GM10847 (cell line): ENCODE measurements around the gene MAML1.

Experiments
- POLR2A ChIP-seq: IDR thresholded peaks from 2 replicates; pipeline ENCODE4 v1.6.1; 2011; ENCODE audit not compliant: insufficient read length; ENCODE audit errors: extremely low read depth

MAML1 gene

GRCh38 chr5:179763215-179763945 lies 30.8 kb downstream of the MAML1 start:
- TF ChIP-seq POLR2A, result no peak

GRCh38 chr5:179764056-179764455 lies 31.4 kb downstream of the MAML1 start:
- TF ChIP-seq POLR2A, result no peak

- TF ChIP-seq POLR2A, result no peak
These were observed 32.8 kb downstream of the MAML1 start for GRCh38 chr5:179765400-179765799.

GRCh38 chr5:179766021-179766725 lies 33.6 kb downstream of the MAML1 start:
- no peak for TF ChIP-seq POLR2A

GRCh38 chr5:179766726-179767455 lies 34.3 kb downstream of the MAML1 start:
- no peak for TF ChIP-seq POLR2A

- no peak for TF ChIP-seq POLR2A
These were observed 35.0 kb downstream of the MAML1 start for GRCh38 chr5:179767496-179768100.

GRCh38 chr5:179768326-179769085 lies 35.9 kb downstream of the MAML1 start:
- no peak for TF ChIP-seq POLR2A

- no peak for TF ChIP-seq POLR2A
These were observed 36.6 kb downstream of the MAML1 start for GRCh38 chr5:179769271-179769670.

GRCh38 chr5:179769796-179770195 lies 37.2 kb downstream of the MAML1 start:
- TF ChIP-seq POLR2A, result no peak

- TF ChIP-seq POLR2A, result no peak
These were observed 38.8 kb downstream of the MAML1 start for GRCh38 chr5:179771311-179771895.

GRCh38 chr5:179772351-179772750 lies 39.7 kb downstream of the MAML1 start:
- no peak for TF ChIP-seq POLR2A

- no peak for TF ChIP-seq POLR2A
These were observed 41.0 kb downstream of the MAML1 start for GRCh38 chr5:179773686-179774040.

GRCh38 chr5:179774442-179774841 lies 41.8 kb downstream of the MAML1 start:
- no peak for TF ChIP-seq POLR2A

GRCh38 chr5:179776411-179776938 lies 43.9 kb downstream of the MAML1 start:
- no peak for TF ChIP-seq POLR2A

GRCh38 chr5:179777456-179777855 lies 44.8 kb downstream of the MAML1 start:
- no peak for TF ChIP-seq POLR2A

GRCh38 chr5:179777909-179778308 lies 45.3 kb downstream of the MAML1 start:
- no peak for TF ChIP-seq POLR2A
